HEK293 (cell line): Measurements from ENCODE around the gene SLC7A14.

Experiments
- CTCF ChIA-PET: fragments of 350-600 bp; formaldehyde crosslinking; extraction: SDS; loops from one replicate; lab custom pipeline; 2021; ENCODE audit warnings: antibody characterized with exemption; lab: Yijun Ruan, JAX
- POLR2A ChIA-PET: fragments of 300-600 bp; formaldehyde crosslinking; extraction: SDS; loops from one replicate; lab custom pipeline; 2020; ENCODE audit warnings: antibody characterized with exemption, inconsistent platforms; lab: Yijun Ruan, JAX
- H3K27ac ChIP-seq: fragments of 200-500 bp; sonication (Bioruptor generic); 2 replicates; pipeline ENCODE4 v1.5.1; 2014; ENCODE audit warnings: low read depth, low read length, control low read depth, inconsistent platforms; ENCODE audit errors: extremely low read depth
- H3K36me3 ChIP-seq, 2 experiments: fragments of 200-500 bp in 1 of 2; sonication (Bioruptor generic) in 1 of 2; 1 replicate in 1 of 2; 2 replicates in 1 of 2; pipeline ENCODE4 v1.5.1; 2014 to 2017; ENCODE audit warnings: inconsistent platforms in 2 of 2, low read length in 2 of 2; ENCODE audit not compliant: control insufficient read depth in 2 of 2, insufficient read depth in 1 of 2
- H3K4me1 ChIP-seq: fragments of 200-500 bp; sonication (Bioruptor generic); 2 replicates; pipeline ENCODE4 v1.5.1; 2014; ENCODE audit warnings: mild to moderate bottlenecking, low read length, inconsistent platforms; ENCODE audit not compliant: control insufficient read depth, insufficient read depth
- H3K4me3 ChIP-seq: 2 replicates; pipeline ENCODE4 v1.5.1; 2011; ENCODE audit warnings: low read depth, mild to moderate bottlenecking, control low read depth, low read length, moderate library complexity
- H3K9me3 ChIP-seq: fragments of 200-500 bp; sonication (Bioruptor generic); 2 replicates; pipeline ENCODE4 v1.5.1; 2014; ENCODE audit warnings: low read depth, low read length, inconsistent platforms; ENCODE audit not compliant: control insufficient read depth, insufficient read depth
- FEZF1 ChIP-seq: fragments of 450-650 bp; formaldehyde crosslinking; IDR thresholded peaks from 2 replicates; pipeline ENCODE4 v1.5.1; 2016; ENCODE audit warnings: missing biosample characterization, missing genetic modification characterization
- HIC1 ChIP-seq: fragments of 450-650 bp; formaldehyde crosslinking; IDR thresholded peaks from 2 replicates; pipeline ENCODE4 v1.5.1; 2016; ENCODE audit warnings: missing biosample characterization, missing genetic modification characterization
- HOXC10 ChIP-seq: sonication (generic); formaldehyde crosslinking; IDR thresholded peaks from 2 replicates; pipeline ENCODE4 v1.8.1; 2023; ENCODE audit warnings: mild to moderate bottlenecking, missing genetic modification reagents
- SALL2 ChIP-seq: fragments of 450-650 bp; formaldehyde crosslinking; IDR thresholded peaks from 2 replicates; pipeline ENCODE4 v1.5.0; 2017; ENCODE audit warnings: missing biosample characterization, mild to moderate bottlenecking, missing genetic modification characterization, borderline replicate concordance
- SP3 ChIP-seq: fragments of 450-650 bp; formaldehyde crosslinking; IDR thresholded peaks from 2 replicates; pipeline ENCODE4 v1.5.1; 2016; ENCODE audit warnings: missing biosample characterization, missing genetic modification characterization
- WT1 ChIP-seq: fragments of 450-650 bp; formaldehyde crosslinking; IDR thresholded peaks from 2 replicates; pipeline ENCODE4 v1.5.1; 2016; ENCODE audit warnings: missing biosample characterization, missing genetic modification characterization
- ZBTB8A ChIP-seq: fragments of 450-650 bp; formaldehyde crosslinking; IDR thresholded peaks from 2 replicates; pipeline ENCODE4 v1.5.1; 2016; ENCODE audit warnings: missing biosample characterization, missing genetic modification characterization
- ZFHX2 ChIP-seq: fragments of 450-650 bp; formaldehyde crosslinking; conservative IDR thresholded peaks from 2 replicates; pipeline ENCODE4 v1.5.1; 2016; ENCODE audit warnings: missing biosample characterization, missing genetic modification characterization
- ZFP41 ChIP-seq: fragments of 450-650 bp; formaldehyde crosslinking; IDR thresholded peaks from 2 replicates; pipeline ENCODE4 v1.5.1; 2016; ENCODE audit warnings: missing biosample characterization, missing genetic modification characterization, borderline replicate concordance
- ZNF132 ChIP-seq: fragments of 450-650 bp; formaldehyde crosslinking; IDR thresholded peaks from 2 replicates; pipeline ENCODE4 v1.5.1; 2017; ENCODE audit warnings: missing biosample characterization, missing genetic modification characterization, borderline replicate concordance
- ZNF221 ChIP-seq: fragments of 450-650 bp; formaldehyde crosslinking; IDR thresholded peaks from 2 replicates; pipeline ENCODE4 v1.5.1; 2017; ENCODE audit warnings: missing biosample characterization, missing genetic modification characterization, borderline replicate concordance
- ZNF37A ChIP-seq: fragments of 450-650 bp; IDR thresholded peaks from 2 replicates; pipeline ENCODE4 v1.5.1; 2018; ENCODE audit warnings: missing biosample characterization, missing genetic modification characterization
- ZNF433 ChIP-seq: fragments of 450-650 bp; formaldehyde crosslinking; IDR thresholded peaks from 2 replicates; pipeline ENCODE4 v1.5.1; 2016; ENCODE audit warnings: missing biosample characterization, missing genetic modification characterization, low read depth
- ZNF510 ChIP-seq: fragments of 450-650 bp; formaldehyde crosslinking; IDR thresholded peaks from 2 replicates; pipeline ENCODE4 v1.5.1; 2018; ENCODE audit warnings: mild to moderate bottlenecking, missing genetic modification characterization, missing biosample characterization; ENCODE audit not compliant: insufficient replicate concordance
- ZNF621 ChIP-seq: fragments of 450-650 bp; formaldehyde crosslinking; IDR thresholded peaks from 2 replicates; pipeline ENCODE4 v1.5.1; 2017; ENCODE audit warnings: missing biosample characterization, missing genetic modification characterization
- ZNF624 ChIP-seq: fragments of 450-650 bp; formaldehyde crosslinking; IDR thresholded peaks from 2 replicates; pipeline ENCODE4 v1.5.1; 2017; ENCODE audit warnings: missing biosample characterization, missing genetic modification characterization
- ZNF768 ChIP-seq: fragments of 450-650 bp; formaldehyde crosslinking; IDR thresholded peaks from 2 replicates; pipeline ENCODE4 v1.5.1; 2018; ENCODE audit warnings: missing biosample characterization, mild to moderate bottlenecking, missing genetic modification characterization
- ZNF830 ChIP-seq: fragments of 450-650 bp; IDR thresholded peaks from 2 replicates; pipeline ENCODE4 v1.5.0; 2018; ENCODE audit warnings: missing biosample characterization, missing genetic modification characterization, low read depth, mild to moderate bottlenecking, moderate library complexity
- TF ChIP-seq, protein P1 (sequence below): fragments of 450-650 bp; formaldehyde crosslinking; IDR thresholded peaks from 2 replicates; pipeline ENCODE4 v1.5.1; 2016; ENCODE audit warnings: missing biosample characterization, missing genetic modification characterization
- TF ChIP-seq, protein P2 (sequence below): fragments of 450-650 bp; formaldehyde crosslinking; IDR thresholded peaks from 2 replicates; pipeline ENCODE4 v1.5.1; 2016; ENCODE audit warnings: missing biosample characterization, missing genetic modification characterization
- TF ChIP-seq, protein P3 (sequence below): fragments of 450-650 bp; formaldehyde crosslinking; IDR thresholded peaks from 2 replicates; pipeline ENCODE4 v1.5.1; 2017; ENCODE audit warnings: missing biosample characterization, mild to moderate bottlenecking, missing genetic modification characterization, moderate library complexity
- TF ChIP-seq, protein P4 (sequence below): fragments of 450-650 bp; formaldehyde crosslinking; IDR thresholded peaks from 2 replicates; pipeline ENCODE4; 2016; ENCODE audit warnings: missing biosample characterization, missing genetic modification characterization

Gene SLC7A14

DNA sequence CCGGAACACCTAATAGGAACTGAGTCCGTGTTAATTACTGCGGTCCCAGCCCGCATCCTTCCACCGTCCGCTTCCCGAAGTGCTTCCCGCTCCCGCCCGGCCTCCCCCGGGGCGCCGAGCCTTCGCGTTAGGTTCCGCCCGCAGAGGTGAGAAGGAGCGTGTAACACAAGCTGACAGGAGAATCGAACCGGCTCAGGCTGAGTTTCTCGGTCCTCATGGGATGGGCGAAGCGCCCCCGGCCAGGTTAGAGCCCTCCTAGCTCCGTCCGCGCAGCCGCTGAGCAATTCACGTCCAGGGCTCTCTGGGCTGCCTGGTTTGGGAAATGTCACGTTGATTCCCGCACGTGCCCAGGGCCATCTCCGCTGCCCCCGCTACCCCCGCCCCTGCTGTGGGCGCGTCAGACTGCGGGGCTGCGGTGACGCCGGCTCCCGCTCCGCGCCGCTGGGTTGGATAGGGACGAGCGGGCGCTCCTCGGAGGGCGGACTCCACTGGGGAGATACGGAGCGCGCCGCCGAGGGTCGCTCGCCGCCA is 166.3 kb downstream of the SLC7A14 start:
- CTCF ChIA-PET = interaction anchor here (0.6 to 12.4 kb wide), 2 partner anchors 79 to 393 kb away, joined by 6 to 202 read pairs; no protein-coding TSS in a partner anchor
- TF ChIP-seq ZFHX2 (tag by site-specific recombination) (no peak), SP3 (tag by site-specific recombination) (no peak), ZNF768 (tag by site-specific recombination) (no peak), WT1 (no peak), HOXC10 (CRISPR knock-in tag) (no peak), ZNF621 (tag by site-specific recombination) (no peak), SALL2 (tag by site-specific recombination) (no peak), HIC1 (tag by site-specific recombination) (no peak), ZNF830 (tag by site-specific recombination) (no peak)
- TF ChIP-seq, protein P1, sequence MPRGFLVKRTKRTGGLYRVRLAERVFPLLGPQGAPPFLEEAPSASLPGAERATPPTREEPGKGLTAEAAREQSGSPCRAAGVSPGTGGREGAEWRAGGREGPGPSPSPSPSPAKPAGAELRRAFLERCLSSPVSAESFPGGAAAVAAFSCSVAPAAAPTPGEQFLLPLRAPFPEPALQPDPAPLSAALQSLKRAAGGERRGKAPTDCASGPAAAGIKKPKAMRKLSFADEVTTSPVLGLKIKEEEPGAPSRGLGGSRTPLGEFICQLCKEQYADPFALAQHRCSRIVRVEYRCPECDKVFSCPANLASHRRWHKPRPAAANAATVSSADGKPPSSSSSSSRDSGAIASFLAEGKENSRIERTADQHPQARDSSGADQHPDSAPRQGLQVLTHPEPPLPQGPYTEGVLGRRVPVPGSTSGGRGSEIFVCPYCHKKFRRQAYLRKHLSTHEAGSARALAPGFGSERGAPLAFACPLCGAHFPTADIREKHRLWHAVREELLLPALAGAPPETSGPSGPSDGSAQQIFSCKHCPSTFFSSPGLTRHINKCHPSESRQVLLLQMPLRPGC (tag by site-specific recombination) = no peak
- TF ChIP-seq, protein P2, sequence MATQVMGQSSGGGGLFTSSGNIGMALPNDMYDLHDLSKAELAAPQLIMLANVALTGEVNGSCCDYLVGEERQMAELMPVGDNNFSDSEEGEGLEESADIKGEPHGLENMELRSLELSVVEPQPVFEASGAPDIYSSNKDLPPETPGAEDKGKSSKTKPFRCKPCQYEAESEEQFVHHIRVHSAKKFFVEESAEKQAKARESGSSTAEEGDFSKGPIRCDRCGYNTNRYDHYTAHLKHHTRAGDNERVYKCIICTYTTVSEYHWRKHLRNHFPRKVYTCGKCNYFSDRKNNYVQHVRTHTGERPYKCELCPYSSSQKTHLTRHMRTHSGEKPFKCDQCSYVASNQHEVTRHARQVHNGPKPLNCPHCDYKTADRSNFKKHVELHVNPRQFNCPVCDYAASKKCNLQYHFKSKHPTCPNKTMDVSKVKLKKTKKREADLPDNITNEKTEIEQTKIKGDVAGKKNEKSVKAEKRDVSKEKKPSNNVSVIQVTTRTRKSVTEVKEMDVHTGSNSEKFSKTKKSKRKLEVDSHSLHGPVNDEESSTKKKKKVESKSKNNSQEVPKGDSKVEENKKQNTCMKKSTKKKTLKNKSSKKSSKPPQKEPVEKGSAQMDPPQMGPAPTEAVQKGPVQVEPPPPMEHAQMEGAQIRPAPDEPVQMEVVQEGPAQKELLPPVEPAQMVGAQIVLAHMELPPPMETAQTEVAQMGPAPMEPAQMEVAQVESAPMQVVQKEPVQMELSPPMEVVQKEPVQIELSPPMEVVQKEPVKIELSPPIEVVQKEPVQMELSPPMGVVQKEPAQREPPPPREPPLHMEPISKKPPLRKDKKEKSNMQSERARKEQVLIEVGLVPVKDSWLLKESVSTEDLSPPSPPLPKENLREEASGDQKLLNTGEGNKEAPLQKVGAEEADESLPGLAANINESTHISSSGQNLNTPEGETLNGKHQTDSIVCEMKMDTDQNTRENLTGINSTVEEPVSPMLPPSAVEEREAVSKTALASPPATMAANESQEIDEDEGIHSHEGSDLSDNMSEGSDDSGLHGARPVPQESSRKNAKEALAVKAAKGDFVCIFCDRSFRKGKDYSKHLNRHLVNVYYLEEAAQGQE (tag by site-specific recombination) = no peak
- TF ChIP-seq, all 188 proteins: peak for 0
- Histone ChIP-seq H3K4me1 (no peaks in the 10 kb centered on the region), H3K9me3 (no peaks in the 10 kb centered on the region), H3K27ac (no peak overlapping the region), H3K4me3 (no peak overlapping the region), H3K36me3 (no peaks in the 10 kb centered on the region)
- POLR2A ChIA-PET = no interaction called here

- H3K27ac ChIP-seq = no peak within 1 kb of the TSS
- H3K4me1 ChIP-seq = no peaks in the 10 kb centered on the region
- ChIA-PET POLR2A (no interaction called here), CTCF (interaction anchor here (0.6 to 12.4 kb wide), 2 partner anchors 80 to 394 kb away, joined by 6 to 202 read pairs; no protein-coding TSS in a partner anchor)
- peak within 1 kb of the TSS; percentile 9 for H3K4me3 ChIP-seq
- TF ChIP-seq, protein P3, sequence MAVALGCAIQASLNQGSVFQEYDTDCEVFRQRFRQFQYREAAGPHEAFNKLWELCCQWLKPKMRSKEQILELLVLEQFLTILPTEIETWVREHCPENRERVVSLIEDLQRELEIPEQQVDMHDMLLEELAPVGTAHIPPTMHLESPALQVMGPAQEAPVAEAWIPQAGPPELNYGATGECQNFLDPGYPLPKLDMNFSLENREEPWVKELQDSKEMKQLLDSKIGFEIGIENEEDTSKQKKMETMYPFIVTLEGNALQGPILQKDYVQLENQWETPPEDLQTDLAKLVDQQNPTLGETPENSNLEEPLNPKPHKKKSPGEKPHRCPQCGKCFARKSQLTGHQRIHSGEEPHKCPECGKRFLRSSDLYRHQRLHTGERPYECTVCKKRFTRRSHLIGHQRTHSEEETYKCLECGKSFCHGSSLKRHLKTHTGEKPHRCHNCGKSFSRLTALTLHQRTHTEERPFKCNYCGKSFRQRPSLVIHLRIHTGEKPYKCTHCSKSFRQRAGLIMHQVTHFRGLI (tag by site-specific recombination) = no peak
- TF ChIP-seq ZNF510 (no peak), ZNF433 (no peak), ZNF132 (tag by site-specific recombination) (no peak), ZFP41 (no peak), FEZF1 (no peak), ZNF624 (tag by site-specific recombination) (no peak), ZNF37A (tag by site-specific recombination) (no peak), ZNF221 (tag by site-specific recombination) (no peak), ZBTB8A (no peak), HOXC10 (CRISPR knock-in tag) (no peak)
- TF ChIP-seq, protein P4, sequence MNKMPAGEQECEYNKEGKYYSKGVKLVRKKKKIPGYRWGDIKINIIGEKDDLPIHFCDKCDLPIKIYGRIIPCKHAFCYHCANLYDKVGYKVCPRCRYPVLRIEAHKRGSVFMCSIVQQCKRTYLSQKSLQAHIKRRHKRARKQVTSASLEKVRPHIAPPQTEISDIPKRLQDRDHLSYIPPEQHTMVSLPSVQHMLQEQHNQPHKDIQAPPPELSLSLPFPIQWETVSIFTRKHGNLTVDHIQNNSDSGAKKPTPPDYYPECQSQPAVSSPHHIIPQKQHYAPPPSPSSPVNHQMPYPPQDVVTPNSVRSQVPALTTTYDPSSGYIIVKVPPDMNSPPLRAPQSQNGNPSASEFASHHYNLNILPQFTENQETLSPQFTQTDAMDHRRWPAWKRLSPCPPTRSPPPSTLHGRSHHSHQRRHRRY (tag by site-specific recombination) = no peak
- H3K36me3 ChIP-seq = no peaks in the 10 kb centered on the region
- H3K9me3 ChIP-seq = no peaks in the 10 kb centered on the region
Observed at GRCh38 chr3:170418422-170419398, 167.2 kb downstream of the SLC7A14 start, which contains the start of gene CLDN11. CLDN11 (plus strand) TSS chr3:170418868; CDS start chr3:170419067, 199 bp downstream.
